HG02759 (cell line): ENCODE results near the gene FAM3A.

Experiments
- ATAC-seq: cut with Tn5 transposase; IDR thresholded peaks from one replicate; pipeline ENCODE4 v1.9.1; 2021; ENCODE audit warnings: mild to moderate bottlenecking, moderate library complexity; ENCODE audit not compliant: unreplicated experiment

FAM3A gene

DNA sequence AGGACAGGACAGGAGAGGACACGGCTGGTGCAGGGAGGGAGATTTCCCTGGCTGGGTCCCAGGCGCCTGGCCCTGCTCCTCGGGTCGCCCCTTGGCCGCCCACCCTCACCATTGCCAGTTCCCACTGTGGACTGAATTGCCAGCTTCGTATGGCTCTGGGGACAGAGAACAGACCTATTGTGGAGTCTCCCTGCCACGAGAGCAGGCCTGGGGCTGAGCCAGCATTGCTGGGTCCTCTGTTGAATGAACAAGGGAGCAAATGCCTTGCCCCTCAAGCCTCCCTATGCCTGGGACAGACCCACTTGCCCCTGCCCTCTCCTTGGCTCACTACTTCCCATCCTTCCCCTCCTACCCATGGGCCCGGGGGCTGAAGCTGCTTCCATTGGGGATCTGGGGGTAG lies 53.6 kb downstream of the FAM3A start:
- ATAC-seq = no peak

DNA sequence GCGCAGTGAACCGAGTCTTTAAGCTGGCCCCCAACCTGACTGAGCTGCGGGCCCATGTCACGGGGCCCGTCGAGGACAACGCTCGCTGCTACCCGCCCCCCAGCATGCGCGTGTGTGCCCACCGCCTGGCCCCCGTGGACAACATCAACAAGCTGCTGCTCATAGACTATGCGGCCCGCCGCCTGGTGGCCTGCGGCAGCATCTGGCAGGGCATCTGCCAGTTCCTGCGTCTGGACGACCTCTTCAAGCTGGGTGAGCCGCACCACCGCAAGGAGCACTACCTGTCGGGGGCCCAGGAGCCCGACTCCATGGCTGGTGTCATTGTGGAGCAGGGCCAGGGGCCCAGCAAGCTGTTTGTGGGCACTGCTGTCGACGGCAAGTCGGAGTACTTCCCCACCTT lies 55.7 kb downstream of the FAM3A start:
- no peak for ATAC-seq

DNA sequence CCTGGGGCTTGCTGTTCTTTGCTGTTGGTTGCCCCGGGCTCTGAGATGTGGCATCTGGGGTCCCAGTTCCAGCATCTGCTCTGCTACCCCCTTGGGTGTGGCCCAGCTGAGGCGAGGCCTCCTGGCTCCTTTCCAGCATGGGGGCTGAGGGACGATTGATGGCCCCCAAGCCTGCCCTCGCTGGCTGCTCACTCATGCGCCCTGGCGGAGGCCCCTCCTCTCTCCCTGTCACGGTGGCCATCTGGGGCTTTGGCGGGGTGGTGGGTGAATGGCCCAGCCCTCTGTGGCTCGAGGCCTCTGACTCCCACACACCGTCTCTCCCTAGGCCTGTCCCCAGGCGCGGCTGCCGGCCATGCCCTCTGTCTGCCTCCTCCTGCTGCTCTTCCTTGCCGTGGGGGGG lies 56.2 kb downstream of the FAM3A start:
- ATAC-seq = no peak

DNA sequence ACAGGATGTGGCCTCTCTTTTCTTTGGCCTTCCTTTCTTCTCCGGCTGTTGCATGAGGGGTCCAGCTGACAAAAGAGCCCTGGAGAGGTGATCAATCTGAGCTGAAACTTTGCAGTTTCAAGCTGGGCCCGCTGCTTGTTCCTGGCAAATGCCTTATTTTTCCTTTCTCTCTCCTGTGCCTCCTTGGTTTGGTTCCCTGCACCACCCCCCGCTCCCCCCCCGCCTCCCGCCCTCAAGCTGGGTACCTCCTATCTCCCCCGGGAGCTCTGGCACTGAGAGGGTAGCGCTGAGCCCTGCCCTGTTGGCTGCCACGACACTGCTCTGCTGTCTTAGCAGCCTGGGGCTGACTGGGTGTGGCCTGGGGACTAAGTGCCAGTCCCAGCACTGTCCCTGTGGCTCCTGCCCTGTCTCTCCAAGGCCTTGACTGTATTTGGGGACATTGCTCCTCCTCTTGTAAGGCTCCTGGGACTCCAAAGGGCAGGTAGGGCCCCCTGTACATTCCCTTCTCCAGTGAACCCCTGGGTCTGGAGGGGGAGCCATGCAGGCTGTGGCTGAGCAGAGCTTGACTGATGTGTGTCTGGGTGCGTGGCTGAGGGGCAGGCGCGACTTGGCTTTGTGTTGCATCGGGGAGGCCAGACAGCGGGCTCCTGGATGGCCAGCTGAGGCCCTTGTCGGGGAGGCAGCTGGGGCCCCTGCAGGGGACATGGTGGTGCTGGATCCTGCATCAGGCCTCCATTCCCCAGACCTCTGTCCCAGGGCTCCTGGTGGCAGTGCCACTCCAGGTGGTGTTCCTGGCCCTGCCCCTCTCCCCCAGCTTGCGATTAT lies 56.9 kb downstream of the FAM3A start:
- no peak for ATAC-seq

DNA sequence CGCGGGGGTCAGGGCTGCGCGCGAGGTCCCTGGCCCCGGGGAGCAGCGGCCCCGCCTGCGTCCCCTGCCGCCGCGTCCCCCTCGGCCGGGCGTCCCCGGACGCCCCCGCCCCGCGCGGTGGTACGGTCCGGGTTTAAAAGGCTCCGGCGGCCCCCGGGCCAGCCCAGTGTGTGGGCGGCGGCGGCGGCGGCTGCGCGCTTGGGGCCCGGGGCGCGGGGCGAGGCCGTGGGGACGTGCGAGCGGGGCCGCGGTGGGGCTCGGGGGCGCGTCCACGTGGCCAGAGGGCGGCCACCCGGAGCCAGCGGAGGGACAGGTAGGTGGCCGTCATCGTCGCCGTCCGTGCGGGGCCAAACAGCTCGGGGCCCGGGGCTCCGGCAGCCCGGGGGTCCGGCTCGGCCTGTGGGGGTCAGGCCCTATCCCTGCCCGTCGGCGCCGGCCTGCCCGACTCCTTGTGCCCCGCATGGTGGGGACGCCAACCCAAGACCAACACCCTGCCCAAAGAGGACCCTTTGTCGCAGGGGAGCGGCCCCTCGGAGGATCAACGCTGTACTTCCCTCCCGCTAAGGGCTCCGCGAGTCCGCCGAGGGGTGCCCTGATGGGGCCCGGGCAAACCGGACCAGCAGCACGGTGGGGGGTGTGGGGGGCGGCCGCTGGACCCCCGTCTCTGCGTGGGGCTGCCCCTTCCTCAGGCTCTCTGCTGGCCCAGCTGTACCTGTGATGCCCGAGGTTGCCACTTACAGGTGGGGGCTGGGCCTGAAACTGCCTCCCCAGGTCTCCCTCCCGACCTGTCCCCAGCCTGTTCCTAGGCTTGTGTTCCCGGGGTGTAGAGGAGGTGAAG lies 57.7 kb downstream of the FAM3A start, which contains the start of gene PLXNA3:
TSS of gene PLXNA3 (plus strand) at position 166 of the 838 bp plus-strand sequence. CDS start 1,903 bp downstream, outside the sequence.
- peak; percentile 79 for ATAC-seq

DNA sequence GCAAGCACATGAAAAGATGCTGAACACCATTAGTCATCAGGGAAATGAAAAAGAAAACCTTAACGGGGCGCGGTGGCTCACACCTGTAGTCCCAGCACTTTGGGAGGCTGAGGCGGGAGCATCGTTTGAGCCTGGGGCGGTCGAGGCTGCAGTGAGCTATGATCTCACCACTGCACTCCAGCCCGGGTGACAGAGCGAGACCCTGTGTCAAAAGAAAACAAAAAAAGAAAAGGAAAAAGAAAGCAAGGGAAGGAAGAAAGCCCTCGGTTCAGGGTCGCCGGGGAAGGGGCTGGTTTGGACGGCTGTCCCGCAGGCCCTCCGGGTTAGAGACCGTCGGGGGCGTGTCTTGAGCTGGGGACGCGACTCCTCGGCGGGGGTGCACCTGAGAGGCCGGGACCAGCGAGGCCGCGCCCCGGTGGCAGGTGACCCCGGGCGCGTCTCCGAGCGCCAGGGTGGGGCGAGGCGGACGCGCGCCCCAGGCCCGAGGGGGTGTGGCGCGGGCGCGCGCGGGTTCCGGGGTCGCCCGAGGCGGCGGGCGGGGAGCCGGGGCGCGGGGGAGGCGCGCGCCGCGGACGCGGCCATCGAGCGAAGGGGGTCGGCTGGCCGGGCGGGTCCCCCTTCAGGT lies 58.4 kb downstream of the FAM3A start:
- peak; percentile 65 for ATAC-seq
